PFSK-1 (cell line): ENCODE data around the gene NPY1R.

Source experiments
- FOXP2 ChIP-seq: optimal IDR thresholded peaks from 2 replicates; pipeline ENCODE3; 2011; ENCODE audit warnings: borderline replicate concordance, control low read depth, inconsistent platforms; ENCODE audit not compliant: insufficient read depth; ENCODE audit errors: extremely low read length, extremely low read depth
- POLR2AphosphoS5 ChIP-seq: IDR thresholded peaks from 2 replicates; pipeline ENCODE4 v1.6.1; 2012; ENCODE audit warnings: low read depth, mild to moderate bottlenecking, control low read depth, low read length, moderate library complexity
- REST ChIP-seq, 2 experiments: IDR thresholded peaks; 2 replicates each; pipeline versions ENCODE4 v1.6.1 to v1.8.0; 2011 to 2012; ENCODE audit warnings: low read depth in 2 of 2, low read length in 2 of 2, control low read depth in 1 of 2, inconsistent platforms in 1 of 2, mild to moderate bottlenecking in 1 of 2, moderate library complexity in 1 of 2; ENCODE audit not compliant: insufficient read depth in 1 of 2
- SIN3A ChIP-seq: IDR thresholded peaks from 2 replicates; pipeline ENCODE4 v1.6.1; 2012; ENCODE audit warnings: mild to moderate bottlenecking, low read length, moderate library complexity, borderline replicate concordance; ENCODE audit not compliant: insufficient read depth
- TAF1 ChIP-seq: IDR thresholded peaks from 2 replicates; pipeline ENCODE4 v1.6.1; 2012; ENCODE audit warnings: low read length, control low read depth, borderline replicate concordance; ENCODE audit not compliant: insufficient read depth

GRCh38 chr4:163343604-163344146 lies 11.3 kb upstream of the NPY1R start, which contains the start of gene NPY5R:
- TF ChIP-seq REST (IDR thresholded peaks at IDR 0.05; ENCODE audit: insufficient read depth in 1 of 2, low read depth in 2 of 2, low read length in 2 of 2) (no peak), POLR2AphosphoS5 (no peak), TAF1 (no peak), SIN3A (no peak), FOXP2 (no peak)
